Fibroblast of lung (primary cell): ENCODE data around the gene RNF133.

Experiments
- CTCF ChIP-seq, 2 donors: IDR thresholded peaks in 1 of 2; conservative IDR thresholded peaks in 1 of 2; 1 replicate in 1 of 2; 2 replicates in 1 of 2; pipeline ENCODE4 v1.5.1; 2011 to 2012; ENCODE audit warnings: low read length in 2 of 2, control low read depth in 1 of 2, inconsistent platforms in 1 of 2, low read depth in 1 of 2, mild to moderate bottlenecking in 1 of 2
- EZH2 ChIP-seq: IDR thresholded peaks from 2 replicates; pipeline ENCODE4 v1.5.1; 2012; ENCODE audit warnings: low read length, control low read depth, mild to moderate bottlenecking; ENCODE audit errors: missing control alignments

- no peak for TF ChIP-seq EZH2
- TF ChIP-seq CTCF (conservative IDR thresholded peaks at IDR 0.05 in 1 of 2, IDR thresholded peaks at IDR 0.05 in 1 of 2; ENCODE audit: low read depth in 1 of 2, low read length in 2 of 2): no peak
These were observed 20.2 kb upstream of the RNF133 start for GRCh38 chr7:122719010-122719578.
